Measurements from ENCODE around the gene ARRDC3. TPM values are rescaled to one million over a fixed set of nuclear protein-coding genes. Genes with fewer than 3 reads are reported as not detected.

Gene ARRDC3
- total RNA-seq, 1 donor from 2014 or later, result 109 TPM

DNA sequence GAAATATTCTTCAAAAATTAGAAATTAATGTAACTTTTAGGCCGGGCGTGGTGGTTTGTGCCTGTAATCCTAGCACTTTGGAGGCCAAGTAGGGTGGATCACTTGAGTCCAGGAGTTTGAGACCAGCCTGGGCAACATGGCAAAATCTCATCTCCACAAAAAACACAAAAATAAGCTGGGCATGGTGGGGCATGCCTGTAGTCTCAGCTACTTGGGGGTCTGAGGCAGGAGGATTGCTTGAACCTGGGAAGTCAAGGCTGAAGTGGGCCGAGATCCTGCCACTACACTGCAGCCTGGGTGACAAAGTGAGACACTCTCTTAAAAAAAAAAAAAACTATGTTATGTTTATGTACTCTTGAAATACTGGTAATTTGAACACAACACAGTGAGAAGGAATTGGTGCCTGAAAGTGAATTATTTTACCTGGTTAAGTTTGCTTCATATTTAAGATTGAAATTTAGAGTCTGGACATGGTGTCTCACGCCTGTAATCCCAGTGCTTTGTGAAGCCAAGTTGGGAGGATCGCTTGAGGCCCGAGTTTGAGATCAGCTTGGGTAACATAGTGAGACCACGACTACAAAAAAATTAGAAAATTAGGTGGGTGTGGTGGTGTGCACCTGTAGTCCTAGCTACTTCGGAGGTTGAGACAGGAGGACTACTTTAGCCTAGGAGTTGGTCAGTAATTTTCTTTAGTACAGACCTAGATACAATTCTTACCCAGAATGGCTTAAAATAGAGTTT, 15.0 kb downstream of the ARRDC3 start:
- H3K36me3 Mint-ChIP-seq (ENCODE audit: unreplicated experiment), result no peaks in the 10 kb centered on the region
- H3K9me3 Mint-ChIP-seq (ENCODE audit: unreplicated experiment), result no peaks in the 10 kb centered on the region
- TF ChIP-seq, protein P1, sequence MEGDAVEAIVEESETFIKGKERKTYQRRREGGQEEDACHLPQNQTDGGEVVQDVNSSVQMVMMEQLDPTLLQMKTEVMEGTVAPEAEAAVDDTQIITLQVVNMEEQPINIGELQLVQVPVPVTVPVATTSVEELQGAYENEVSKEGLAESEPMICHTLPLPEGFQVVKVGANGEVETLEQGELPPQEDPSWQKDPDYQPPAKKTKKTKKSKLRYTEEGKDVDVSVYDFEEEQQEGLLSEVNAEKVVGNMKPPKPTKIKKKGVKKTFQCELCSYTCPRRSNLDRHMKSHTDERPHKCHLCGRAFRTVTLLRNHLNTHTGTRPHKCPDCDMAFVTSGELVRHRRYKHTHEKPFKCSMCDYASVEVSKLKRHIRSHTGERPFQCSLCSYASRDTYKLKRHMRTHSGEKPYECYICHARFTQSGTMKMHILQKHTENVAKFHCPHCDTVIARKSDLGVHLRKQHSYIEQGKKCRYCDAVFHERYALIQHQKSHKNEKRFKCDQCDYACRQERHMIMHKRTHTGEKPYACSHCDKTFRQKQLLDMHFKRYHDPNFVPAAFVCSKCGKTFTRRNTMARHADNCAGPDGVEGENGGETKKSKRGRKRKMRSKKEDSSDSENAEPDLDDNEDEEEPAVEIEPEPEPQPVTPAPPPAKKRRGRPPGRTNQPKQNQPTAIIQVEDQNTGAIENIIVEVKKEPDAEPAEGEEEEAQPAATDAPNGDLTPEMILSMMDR (IDR thresholded peaks at IDR 0.05; ENCODE audit: partially characterized antibody, unreplicated experiment), result no peak
- DNase-seq, result no peak
- H3K27ac Mint-ChIP-seq (ENCODE audit: unreplicated experiment), result no peak overlapping the region
- no peak overlapping the region for H3K4me3 Mint-ChIP-seq (ENCODE audit: unreplicated experiment)
- no peaks in the 10 kb centered on the region for H3K27me3 Mint-ChIP-seq (ENCODE audit: unreplicated experiment)
- H3K4me1 Mint-ChIP-seq (ENCODE audit: low read depth, unreplicated experiment), result peaks cover 1% of the 10 kb centered on the region

DNA sequence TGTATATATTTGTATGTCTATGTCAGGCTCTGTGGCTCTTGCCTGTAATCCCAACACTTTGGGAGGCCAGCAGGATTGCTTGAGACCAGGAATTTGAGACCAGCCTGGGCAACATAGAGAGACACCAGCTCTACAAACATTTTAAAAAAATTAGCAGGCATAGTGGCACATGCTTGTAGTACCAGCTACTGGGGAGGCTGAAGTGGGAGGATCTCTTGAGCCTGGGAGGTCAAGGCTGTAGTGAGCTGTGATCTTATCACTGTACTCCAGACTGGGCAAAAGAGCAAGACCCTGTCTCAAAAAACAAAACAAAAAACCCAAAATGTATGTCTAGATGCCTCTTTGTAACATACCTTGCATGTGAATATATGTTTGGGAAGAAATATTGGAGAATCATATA, 15.8 kb downstream of the ARRDC3 start:
- Mint-ChIP-seq H3K4me1 (ENCODE audit: low read depth, unreplicated experiment) (peaks cover 1% of the 10 kb centered on the region), H3K9me3 (ENCODE audit: unreplicated experiment) (no peaks in the 10 kb centered on the region), H3K36me3 (ENCODE audit: unreplicated experiment) (no peaks in the 10 kb centered on the region), H3K4me3 (ENCODE audit: unreplicated experiment) (no peak overlapping the region), H3K27me3 (ENCODE audit: unreplicated experiment) (no peaks in the 10 kb centered on the region), H3K27ac (ENCODE audit: unreplicated experiment) (no peak overlapping the region)
- TF ChIP-seq, protein P1 (IDR thresholded peaks at IDR 0.05; ENCODE audit: partially characterized antibody, unreplicated experiment), result no peak
- no peak for DNase-seq

DNA sequence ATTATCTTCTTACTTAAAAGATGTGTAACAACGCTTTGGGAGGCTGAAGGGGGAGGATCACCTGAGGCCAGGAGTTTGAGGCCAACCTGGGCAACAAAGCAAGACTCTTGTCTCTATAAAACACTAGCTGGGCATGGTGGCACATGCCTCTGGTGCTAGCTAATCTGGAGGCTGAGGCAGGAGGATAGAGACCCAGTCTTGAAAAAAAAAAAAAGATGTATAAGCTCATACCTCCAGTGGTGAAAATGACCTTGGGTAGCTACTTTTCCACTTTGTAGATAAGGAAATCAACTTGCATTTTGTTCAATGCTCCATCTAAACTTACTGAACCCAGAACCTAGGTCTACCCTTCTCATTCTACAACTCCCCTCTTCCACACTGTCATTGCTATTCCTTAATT, 16.6 kb downstream of the ARRDC3 start:
- peaks cover 1% of the 10 kb centered on the region for H3K4me1 Mint-ChIP-seq (ENCODE audit: low read depth, unreplicated experiment)
- H3K36me3 Mint-ChIP-seq (ENCODE audit: unreplicated experiment), result no peaks in the 10 kb centered on the region
- H3K9me3 Mint-ChIP-seq (ENCODE audit: unreplicated experiment), result no peaks in the 10 kb centered on the region
- H3K27me3 Mint-ChIP-seq (ENCODE audit: unreplicated experiment), result no peaks in the 10 kb centered on the region
- TF ChIP-seq, protein P1 (IDR thresholded peaks at IDR 0.05; ENCODE audit: partially characterized antibody, unreplicated experiment), result no peak
- no peak overlapping the region for H3K4me3 Mint-ChIP-seq (ENCODE audit: unreplicated experiment)
- no peak for DNase-seq
- no peak overlapping the region for H3K27ac Mint-ChIP-seq (ENCODE audit: unreplicated experiment)

DNA sequence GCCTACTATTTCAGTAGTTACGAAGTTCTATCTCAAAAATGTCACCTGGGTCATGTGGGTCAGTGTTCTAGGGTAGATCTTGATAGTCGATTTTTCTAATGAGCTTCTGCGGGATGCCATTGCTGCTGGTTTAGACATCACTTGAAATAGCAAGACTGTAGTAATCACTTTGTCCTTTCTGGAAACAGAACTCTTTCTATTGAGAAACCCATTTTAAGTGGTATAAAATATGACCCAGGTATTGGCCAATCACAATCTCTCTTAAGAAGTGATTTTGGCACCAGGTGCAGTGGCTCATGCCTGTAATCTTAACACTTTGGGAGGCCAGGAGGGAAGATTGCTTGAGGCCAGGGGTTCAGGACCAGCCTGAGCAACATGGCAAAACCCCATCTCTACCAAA, 17.6 kb downstream of the ARRDC3 start:
- TF ChIP-seq, protein P1 (IDR thresholded peaks at IDR 0.05; ENCODE audit: partially characterized antibody, unreplicated experiment), result no peak
- no peak for DNase-seq
- Mint-ChIP-seq H3K9me3 (ENCODE audit: unreplicated experiment) (no peaks in the 10 kb centered on the region), H3K36me3 (ENCODE audit: unreplicated experiment) (no peaks in the 10 kb centered on the region), H3K27ac (ENCODE audit: unreplicated experiment) (no peak overlapping the region), H3K4me1 (ENCODE audit: low read depth, unreplicated experiment) (peaks cover 1% of the 10 kb centered on the region), H3K4me3 (ENCODE audit: unreplicated experiment) (no peak overlapping the region), H3K27me3 (ENCODE audit: unreplicated experiment) (no peaks in the 10 kb centered on the region)

DNA sequence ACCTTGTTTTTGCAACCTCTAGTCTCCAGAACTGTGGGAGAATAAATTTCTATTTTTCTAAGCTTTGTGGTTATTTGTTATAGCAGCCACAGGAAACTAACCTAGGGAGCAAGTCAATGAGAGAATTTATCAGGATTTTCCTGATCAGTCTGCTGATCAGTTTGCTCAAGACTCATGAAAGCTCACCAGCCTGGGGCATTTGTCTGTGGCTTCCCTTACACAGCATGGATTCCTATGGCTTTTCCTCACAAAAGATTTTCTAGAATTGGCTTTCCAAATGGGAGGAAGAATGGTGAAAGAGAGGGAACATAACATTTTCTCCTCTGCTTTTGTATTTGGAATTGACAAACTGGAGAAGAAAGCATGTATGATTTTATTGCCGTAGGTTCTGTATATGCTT, 20.2 kb downstream of the ARRDC3 start:
- no peak for DNase-seq
- no peaks in the 10 kb centered on the region for H3K27me3 Mint-ChIP-seq (ENCODE audit: unreplicated experiment)
- no peak overlapping the region for H3K4me3 Mint-ChIP-seq (ENCODE audit: unreplicated experiment)
- H3K36me3 Mint-ChIP-seq (ENCODE audit: unreplicated experiment), result no peaks in the 10 kb centered on the region
- H3K27ac Mint-ChIP-seq (ENCODE audit: unreplicated experiment), result no peak overlapping the region
- no peaks in the 10 kb centered on the region for H3K9me3 Mint-ChIP-seq (ENCODE audit: unreplicated experiment)
- no peaks in the 10 kb centered on the region for H3K4me1 Mint-ChIP-seq (ENCODE audit: low read depth, unreplicated experiment)
- TF ChIP-seq, protein P1 (IDR thresholded peaks at IDR 0.05; ENCODE audit: partially characterized antibody, unreplicated experiment), result no peak

Data from glutamatergic neuron (in vitro differentiated cells).